GOT3 (cell line): Measurements from ENCODE around the gene NR4A2.

Source experiments
- DNase-seq: peaks from one replicate; lab custom pipeline; 2025; ENCODE audit warnings: mixed read lengths; lab: John Stamatoyannopoulos, UW

The NR4A2 gene

DNA sequence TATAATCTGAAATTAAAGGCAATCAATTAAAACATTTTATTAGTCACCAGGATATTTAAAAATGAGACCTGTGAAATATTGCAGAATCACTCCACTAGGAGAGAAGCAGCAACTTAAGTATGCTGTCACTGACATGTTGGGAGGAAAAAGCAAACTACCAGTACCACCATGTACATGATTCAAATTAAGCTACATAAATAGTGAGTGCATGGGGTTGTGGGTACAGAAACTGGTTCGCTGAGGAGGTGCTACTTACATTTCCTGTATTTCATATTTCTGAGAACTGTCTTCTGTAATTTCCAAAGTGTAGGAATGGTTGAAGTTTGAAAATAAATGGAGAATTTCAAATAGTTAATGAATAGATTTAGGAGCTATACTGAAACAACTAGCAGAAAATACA lies 7.9 kb upstream of the NR4A2 start:
- DNase-seq = no peak

DNA sequence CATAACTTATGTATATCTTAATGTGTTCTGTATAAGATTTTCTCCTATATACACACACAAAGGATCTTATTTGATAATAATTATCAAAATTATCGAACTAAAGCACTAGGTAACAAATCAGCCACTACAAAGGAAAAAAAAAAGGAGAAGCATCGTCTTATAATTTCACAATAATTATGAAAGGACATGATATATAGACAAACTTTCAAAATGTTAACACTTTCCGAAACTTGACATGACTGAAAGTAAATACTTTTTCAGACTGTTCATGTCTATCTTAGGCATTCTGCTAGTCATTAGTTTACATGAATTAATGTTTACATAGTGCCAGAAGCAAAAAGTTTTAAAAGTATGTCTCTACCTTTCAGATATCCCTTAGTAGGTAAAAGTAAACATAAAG lies 7.3 kb upstream of the NR4A2 start:
- no peak for DNase-seq

GRCh38 chr2:156339110-156339847 lies 6.8 kb upstream of the NR4A2 start:
- no peak for DNase-seq

DNA sequence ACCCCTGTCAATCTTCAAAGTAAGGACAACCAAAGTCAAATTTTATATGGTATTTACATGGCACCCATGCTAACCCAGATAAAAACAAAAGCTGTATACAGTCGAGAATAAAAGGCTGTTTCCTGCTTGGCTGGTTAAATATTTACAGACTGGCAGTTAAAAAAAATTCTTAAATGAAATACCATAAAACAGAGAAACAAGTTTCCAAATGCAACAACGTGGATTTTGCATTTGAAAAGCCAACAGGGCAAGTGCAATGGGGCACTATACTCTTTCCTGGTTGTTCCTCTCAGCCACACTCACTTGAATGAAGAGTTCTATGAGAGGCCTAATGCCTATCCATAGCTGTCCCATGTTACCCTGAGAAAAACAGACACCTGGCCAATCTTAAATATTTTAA lies 6.1 kb upstream of the NR4A2 start:
- no peak for DNase-seq

DNA sequence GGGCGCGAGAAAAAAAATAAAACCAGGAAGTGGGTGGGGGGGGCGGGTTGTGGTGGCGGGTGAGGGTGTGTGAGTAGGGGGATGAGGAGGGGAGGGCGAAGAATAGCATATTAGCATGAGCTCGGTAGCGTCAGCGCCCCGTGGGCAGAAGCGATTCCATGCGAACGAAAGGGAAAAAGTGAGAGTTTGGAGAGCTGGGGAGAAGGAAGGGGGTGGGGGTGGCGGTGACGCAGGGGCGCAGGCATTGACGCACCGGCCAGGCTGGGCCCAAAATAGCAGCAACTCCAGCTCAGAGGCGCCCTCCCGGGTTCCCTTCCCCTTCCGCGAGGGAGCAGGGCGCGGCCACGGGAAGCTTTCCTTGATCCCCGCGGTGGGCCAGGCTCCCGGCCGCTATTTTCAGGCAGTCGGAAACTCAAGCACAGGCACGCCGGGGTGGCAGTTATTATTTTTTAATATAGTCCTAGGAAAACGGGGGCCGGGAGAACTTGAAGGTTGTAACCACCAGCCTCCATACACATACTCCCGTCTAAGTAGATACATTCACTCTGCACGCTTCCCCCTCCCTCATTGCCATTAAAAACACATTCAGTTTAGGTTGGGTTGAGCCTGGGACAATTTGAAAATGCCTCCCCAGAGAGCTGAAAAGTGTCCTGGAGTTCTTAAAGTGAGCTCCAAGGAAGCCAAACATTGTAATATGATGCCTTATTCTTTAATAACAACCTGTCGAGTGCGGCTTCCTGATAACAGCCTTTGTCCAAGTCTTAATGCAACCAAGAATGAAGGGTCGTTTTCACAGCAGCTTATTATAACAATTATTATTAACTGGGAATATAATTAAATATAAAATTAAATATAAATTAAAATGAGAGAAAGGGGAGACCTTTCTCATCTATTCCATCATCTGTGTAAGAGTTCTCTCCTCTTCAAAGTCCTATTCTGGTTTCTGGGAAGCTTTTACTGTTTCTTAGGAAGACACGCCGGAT lies 2.3 kb upstream of the NR4A2 start:
- peak; percentile 66 for DNase-seq

DNA sequence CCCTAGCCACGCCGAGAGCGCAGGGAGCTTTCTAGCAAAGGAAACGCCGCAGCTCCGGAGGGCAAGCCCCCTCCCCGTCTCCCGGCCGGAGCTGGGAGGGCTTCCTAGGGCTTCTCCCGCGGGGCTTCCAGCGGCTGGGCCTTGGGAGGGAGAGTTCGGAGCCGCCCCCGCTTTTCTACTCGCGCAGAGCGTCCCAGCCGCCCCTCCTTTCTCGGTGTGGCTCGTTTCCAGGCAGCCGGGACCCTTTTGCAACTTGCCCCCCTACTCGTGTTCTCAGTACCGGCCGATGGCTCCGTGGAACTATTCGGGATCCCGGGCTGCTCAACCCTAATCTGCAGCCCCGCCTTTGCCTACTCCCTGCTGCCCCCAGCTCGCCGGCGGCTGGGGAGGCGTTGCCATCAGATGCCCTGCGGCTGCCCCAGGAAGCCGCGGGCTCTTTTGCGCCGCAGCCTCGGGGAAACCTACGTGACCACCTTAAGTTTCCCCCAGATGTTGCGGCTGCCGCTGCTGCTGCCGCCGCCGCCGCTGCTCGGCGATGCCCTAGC lies 1.5 kb upstream of the NR4A2 start:
- no peak for DNase-seq

GRCh38 chr2:156333274-156333950 lies 891 bp upstream of the NR4A2 start:
- no peak for DNase-seq

- DNase-seq = no peak
Measured at GRCh38 chr2:156332284-156332533, 312 bp downstream of the NR4A2 start.

GRCh38 chr2:156331572-156332283 lies 793 bp downstream of the NR4A2 start:
- peak; percentile 13 for DNase-seq

DNA sequence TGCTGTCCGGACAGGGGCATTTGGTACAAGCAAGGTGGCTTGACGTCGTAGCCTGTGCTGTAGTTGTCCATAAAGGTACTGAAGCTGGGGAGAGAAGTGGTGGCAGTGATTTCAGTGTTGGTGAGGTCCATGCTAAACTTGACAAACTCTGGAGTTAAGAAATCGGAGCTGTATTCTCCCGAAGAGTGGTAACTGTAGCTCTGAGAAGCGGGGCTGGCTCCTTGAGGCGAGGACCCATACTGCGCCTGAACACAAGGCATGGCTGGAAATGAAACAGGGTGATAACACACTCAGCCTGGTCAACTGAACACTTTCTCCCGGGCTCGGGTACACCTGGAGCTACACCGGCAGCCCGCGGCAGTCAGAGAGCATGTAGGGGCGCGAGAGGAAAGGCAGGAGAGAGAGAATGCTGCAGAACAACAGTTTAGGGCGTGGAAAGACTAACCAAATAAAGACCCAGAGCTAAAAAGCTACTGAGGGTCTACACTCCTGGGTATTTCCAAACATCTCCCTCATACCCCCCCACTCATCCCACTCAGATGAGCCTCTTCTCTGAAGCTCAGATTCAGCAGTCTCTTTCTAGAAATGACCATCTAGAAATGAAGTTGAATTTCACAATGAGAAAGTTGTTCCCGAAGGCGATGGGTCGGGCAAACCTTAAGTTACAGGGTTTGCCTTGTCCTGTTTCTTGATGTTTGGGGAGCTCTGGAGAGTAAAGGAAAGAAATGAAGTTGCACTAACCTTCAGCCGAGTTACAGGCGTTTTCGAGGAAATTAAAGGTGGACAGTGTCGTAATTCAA lies 2.4 kb downstream of the NR4A2 start:
- DNase-seq = no peak

GRCh38 chr2:156329031-156329926 lies 3.2 kb downstream of the NR4A2 start:
- DNase-seq = no peak

- DNase-seq = no peak
Measured at GRCh38 chr2:156327835-156328695, 4.5 kb downstream of the NR4A2 start.

DNA sequence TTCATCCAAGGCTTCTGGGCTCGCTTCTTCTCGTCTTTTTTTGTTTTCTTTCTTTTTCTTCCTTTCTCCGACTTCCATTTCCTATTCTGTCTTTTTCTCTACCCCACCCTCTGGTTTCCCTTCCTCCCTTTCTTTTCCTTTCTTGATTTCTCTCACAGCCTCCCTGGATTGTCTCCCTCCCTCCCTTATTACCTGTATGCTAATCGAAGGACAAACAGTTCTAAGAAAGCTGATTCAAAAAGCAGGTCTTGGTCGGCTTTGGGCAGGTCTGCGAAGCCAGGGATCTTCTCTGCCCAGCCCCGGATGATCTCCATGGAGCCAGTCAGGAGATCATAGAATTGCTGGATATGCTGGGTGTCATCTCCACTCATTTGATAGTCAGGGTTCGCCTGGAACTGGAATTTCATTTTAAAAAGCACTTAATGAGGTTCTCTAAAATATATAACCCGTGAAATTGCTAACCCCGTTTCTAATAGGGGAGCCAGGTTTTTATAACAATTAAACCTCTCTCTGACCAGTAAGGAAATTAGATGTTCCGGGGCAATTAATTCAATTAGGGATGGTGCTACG lies 5.9 kb downstream of the NR4A2 start:
- DNase-seq = no peak

GRCh38 chr2:156325688-156326525 lies 6.6 kb downstream of the NR4A2 start:
- DNase-seq = no peak

DNA sequence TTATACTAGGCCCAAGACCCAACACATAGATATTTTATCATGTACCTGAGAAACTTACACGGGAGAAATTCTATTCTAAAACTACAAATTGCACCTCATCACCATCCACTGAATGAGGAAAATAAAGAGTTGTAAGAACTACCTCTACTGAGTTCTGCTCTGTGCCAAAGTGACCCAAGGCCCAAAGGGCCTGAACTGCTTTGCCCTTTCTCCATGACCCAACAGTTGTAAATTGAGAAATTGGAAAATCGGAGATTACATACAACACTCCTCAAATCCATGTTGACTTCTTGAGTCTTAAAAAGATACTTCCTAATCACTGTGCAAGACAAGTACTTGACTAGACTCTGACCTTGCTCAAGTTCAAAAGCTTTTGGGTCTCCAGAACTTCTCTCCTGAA lies 8.8 kb downstream of the NR4A2 start:
- no peak for DNase-seq

DNA sequence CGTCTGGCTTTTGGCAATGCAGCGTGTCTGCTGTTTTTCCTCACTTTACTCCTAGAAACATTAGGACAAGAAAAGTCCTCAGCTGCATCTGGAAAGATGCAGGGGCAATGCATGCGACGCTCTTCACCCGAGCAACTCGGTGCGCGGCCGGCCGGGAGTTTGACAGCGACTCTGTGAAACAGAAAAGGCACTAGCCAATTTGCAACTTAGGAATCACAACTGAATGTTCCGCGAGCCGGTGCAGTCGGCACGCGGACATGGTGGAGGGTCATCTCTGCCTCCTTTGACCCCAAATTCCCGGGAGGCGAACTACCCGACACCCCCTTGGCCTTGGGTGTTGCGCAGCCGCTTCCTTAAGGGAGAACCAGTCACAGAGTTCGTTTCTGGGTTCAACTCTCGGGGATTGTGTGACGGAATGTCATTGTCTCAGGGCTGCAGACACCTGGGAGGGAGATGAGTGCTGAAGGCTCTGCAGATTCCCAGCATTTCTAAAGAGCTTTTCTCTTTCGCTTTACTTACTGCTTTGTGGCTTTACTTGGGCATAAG lies 9.8 kb downstream of the NR4A2 start:
- DNase-seq = no peak

DNA sequence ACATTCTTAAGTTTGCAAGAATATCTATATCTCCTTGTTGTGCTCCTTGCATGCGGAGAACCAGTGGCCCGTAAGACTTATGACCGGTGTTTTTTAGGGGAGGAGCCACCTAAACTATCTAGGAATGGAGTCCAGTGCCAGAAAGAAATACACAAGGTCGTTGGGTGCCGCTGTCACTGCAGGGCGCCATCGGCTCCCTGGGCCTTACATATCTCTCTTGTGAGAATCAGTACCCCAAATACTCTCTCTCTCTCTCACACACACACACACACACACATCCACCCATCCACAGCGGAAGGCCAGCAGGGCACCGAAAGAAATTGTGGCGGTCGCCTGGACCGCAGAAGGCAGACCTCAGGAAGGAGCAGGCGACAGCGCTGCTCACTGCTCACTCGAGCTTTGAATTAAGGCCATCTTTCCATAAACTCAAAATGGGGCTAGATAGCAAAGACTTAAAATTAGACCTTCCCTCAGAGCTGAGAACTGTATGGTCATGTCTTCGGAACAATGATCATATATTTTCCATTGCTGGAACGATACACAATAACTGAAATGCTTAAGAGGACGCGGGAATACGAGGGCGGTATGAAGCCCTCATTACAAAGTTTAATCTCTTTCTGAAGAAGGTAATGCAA lies 10.4 kb downstream of the NR4A2 start:
- no peak for DNase-seq
